HCEC 1CT (cell line): ENCODE measurements around the gene TXLNB.
A peak's percentile ranks its signal among the peaks of the same experiment; 100 is the strongest.

Experiments
- DNase-seq: peaks from one replicate; pipeline ENCODE4 v3.0.0-alpha.2; 2017

TXLNB gene

GRCh38 chr6:139291813-139292619 lies at the start of gene TXLNB:
Gene TXLNB, minus strand, starts transcription at chr6:139291998. Its CDS starts 3,099 bp downstream, at chr6:139288899.
- peak; percentile 83 for DNase-seq

GRCh38 chr6:139341060-139341459 lies 49.3 kb upstream of the TXLNB start:
- no peak for DNase-seq

GRCh38 chr6:139338795-139339194 lies 47.0 kb upstream of the TXLNB start:
- no peak for DNase-seq

- no peak for DNase-seq
These were observed 46.0 kb upstream of the TXLNB start for GRCh38 chr6:139337830-139338229.

- DNase-seq: no peak
These were observed 45.2 kb upstream of the TXLNB start for GRCh38 chr6:139337001-139337400.

- no peak for DNase-seq
These were observed 44.7 kb upstream of the TXLNB start for GRCh38 chr6:139336488-139336887.

- no peak for DNase-seq
These were observed 43.8 kb upstream of the TXLNB start for GRCh38 chr6:139335447-139336210.

- peak; percentile 94 for DNase-seq
These were observed 43.1 kb upstream of the TXLNB start for GRCh38 chr6:139334806-139335446.

- DNase-seq: no peak
These were observed 39.2 kb upstream of the TXLNB start for GRCh38 chr6:139330826-139331500.

GRCh38 chr6:139330306-139330705 lies 38.5 kb upstream of the TXLNB start:
- no peak for DNase-seq

GRCh38 chr6:139329224-139329623 lies 37.4 kb upstream of the TXLNB start:
- no peak for DNase-seq

GRCh38 chr6:139327038-139327437 lies 35.2 kb upstream of the TXLNB start:
- DNase-seq: no peak

GRCh38 chr6:139325686-139326085 lies 33.9 kb upstream of the TXLNB start:
- DNase-seq: no peak

- no peak for DNase-seq
These were observed 33.3 kb upstream of the TXLNB start for GRCh38 chr6:139325125-139325524.

GRCh38 chr6:139324301-139324555 lies 32.4 kb upstream of the TXLNB start:
- no peak for DNase-seq

- DNase-seq: peak; percentile 70
These were observed 31.9 kb upstream of the TXLNB start for GRCh38 chr6:139323511-139324300.

- no peak for DNase-seq
These were observed 28.3 kb upstream of the TXLNB start for GRCh38 chr6:139320081-139320480.

- DNase-seq: no peak
These were observed 25.0 kb upstream of the TXLNB start for GRCh38 chr6:139316622-139317317.

- no peak for DNase-seq
These were observed 22.2 kb upstream of the TXLNB start for GRCh38 chr6:139313784-139314545.

- no peak for DNase-seq
These were observed 21.4 kb upstream of the TXLNB start for GRCh38 chr6:139313229-139313628.

- DNase-seq: peak; percentile 56
These were observed 20.0 kb upstream of the TXLNB start for GRCh38 chr6:139311831-139312230.
